SJCRH30 (cell line): ENCODE measurements around the gene QRICH2. TPM values are rescaled to one million over a fixed set of nuclear protein-coding genes. Genes with fewer than 3 reads are reported as not detected.

Experiments used
- DNase-seq, 2 experiments: peaks; one replicate each; pipeline ENCODE4 v3.0.0-alpha.2; 2015 to 2020
- H3K27ac ChIP-seq: fragments of 250-450 bp; sonication (Bioruptor Pico); 2 replicates; pipeline ENCODE4 v1.5.1; 2020; ENCODE audit warnings: mild to moderate bottlenecking, moderate library complexity
- H3K27me3 ChIP-seq: fragments of 250-450 bp; sonication (Bioruptor Pico); 2 replicates; pipeline ENCODE4 v1.5.1; 2020; ENCODE audit warnings: mild to moderate bottlenecking, moderate library complexity
- H3K36me3 ChIP-seq: fragments of 250-450 bp; sonication (Bioruptor Pico); 2 replicates; pipeline ENCODE4 v1.5.1; 2020; ENCODE audit warnings: mild to moderate bottlenecking, moderate library complexity
- H3K4me1 ChIP-seq: fragments of 250-450 bp; sonication (Bioruptor Pico); 2 replicates; pipeline ENCODE4 v1.5.1; 2020; ENCODE audit warnings: mild to moderate bottlenecking, moderate library complexity
- H3K4me3 ChIP-seq: fragments of 250-450 bp; sonication (Bioruptor Pico); 2 replicates; pipeline ENCODE4 v1.5.1; 2020; ENCODE audit warnings: mild to moderate bottlenecking, moderate library complexity
- H3K9me3 ChIP-seq: fragments of 250-450 bp; sonication (Bioruptor Pico); replicated peaks from 2 replicates; pipeline ENCODE4 v1.5.1; 2020; ENCODE audit warnings: mild to moderate bottlenecking, moderate library complexity
- total RNA-seq: library from RNA; depleted of rRNA; stranded (reverse); fragments of >200 nt; shearing (Covaris generic); gene quantifications from 2 replicates; pipeline ENCODE4 v1.2.3, GENCODE V29; 2014

The QRICH2 gene
- total RNA-seq, 1 experiment from 2014 or later = 2.7 TPM

- H3K9me3 ChIP-seq = no peaks in the 10 kb centered on the region
- DNase-seq = peak; percentile 91 to 95
- H3K4me1 ChIP-seq = peaks cover 51% of the 10 kb centered on the region
- H3K27ac ChIP-seq = peak overlapping the region; percentile 67
- H3K4me3 ChIP-seq = peak overlapping the region; percentile 21
- H3K36me3 ChIP-seq = peaks cover 3% of the 10 kb centered on the region
- H3K27me3 ChIP-seq = no peaks in the 10 kb centered on the region
These were observed 31.4 kb downstream of the QRICH2 start for GRCh38 chr17:76276461-76277299.

- DNase-seq = no peak
- Histone ChIP-seq H3K27ac (peak overlapping the region; percentile 67), H3K4me3 (peak overlapping the region; percentile 21), H3K36me3 (peaks cover 9% of the 10 kb centered on the region), H3K27me3 (no peaks in the 10 kb centered on the region), H3K4me1 (peaks cover 57% of the 10 kb centered on the region), H3K9me3 (no peaks in the 10 kb centered on the region)
These were observed 32.0 kb downstream of the QRICH2 start for GRCh38 chr17:76276069-76276431.

- H3K27ac ChIP-seq = peak overlapping the region; percentile 67
- no peaks in the 10 kb centered on the region for H3K27me3 ChIP-seq
- H3K36me3 ChIP-seq = peaks cover 15% of the 10 kb centered on the region
- no peak for DNase-seq
- no peaks in the 10 kb centered on the region for H3K9me3 ChIP-seq
- no peak overlapping the region for H3K4me3 ChIP-seq
- H3K4me1 ChIP-seq = peaks cover 63% of the 10 kb centered on the region
These were observed 32.6 kb downstream of the QRICH2 start for GRCh38 chr17:76275382-76276068.

GRCh38 chr17:76274112-76274956 is 33.7 kb downstream of the QRICH2 start:
- no peak overlapping the region for H3K27ac ChIP-seq
- no peaks in the 10 kb centered on the region for H3K27me3 ChIP-seq
- H3K36me3 ChIP-seq = peaks cover 21% of the 10 kb centered on the region
- DNase-seq = no peak
- no peak overlapping the region for H3K4me3 ChIP-seq
- H3K4me1 ChIP-seq = peaks cover 71% of the 10 kb centered on the region
- H3K9me3 ChIP-seq = no peaks in the 10 kb centered on the region

GRCh38 chr17:76273445-76274111 is 34.5 kb downstream of the QRICH2 start:
- H3K36me3 ChIP-seq = peaks cover 24% of the 10 kb centered on the region
- no peak for DNase-seq
- H3K27me3 ChIP-seq = no peaks in the 10 kb centered on the region
- no peak overlapping the region for H3K27ac ChIP-seq
- H3K9me3 ChIP-seq = no peaks in the 10 kb centered on the region
- peaks cover 73% of the 10 kb centered on the region for H3K4me1 ChIP-seq
- no peak overlapping the region for H3K4me3 ChIP-seq

GRCh38 chr17:76272541-76273444 is 35.3 kb downstream of the QRICH2 start:
- Histone ChIP-seq H3K9me3 (no peaks in the 10 kb centered on the region), H3K27me3 (no peaks in the 10 kb centered on the region), H3K4me1 (peaks cover 73% of the 10 kb centered on the region), H3K27ac (no peak overlapping the region), H3K36me3 (peaks cover 29% of the 10 kb centered on the region), H3K4me3 (no peak overlapping the region)
- no peak for DNase-seq

GRCh38 chr17:76271669-76272540 is 36.2 kb downstream of the QRICH2 start:
- Histone ChIP-seq H3K27me3 (no peaks in the 10 kb centered on the region), H3K36me3 (peaks cover 34% of the 10 kb centered on the region), H3K27ac (peak overlapping the region; percentile 61), H3K9me3 (no peaks in the 10 kb centered on the region), H3K4me1 (peaks cover 70% of the 10 kb centered on the region), H3K4me3 (no peak overlapping the region)
- DNase-seq = no peak

GRCh38 chr17:76270770-76271668 is 37.1 kb downstream of the QRICH2 start:
- no peak overlapping the region for H3K4me3 ChIP-seq
- H3K9me3 ChIP-seq = no peaks in the 10 kb centered on the region
- H3K27ac ChIP-seq = peak overlapping the region; percentile 61
- DNase-seq = peak; percentile 79 to 82
- H3K4me1 ChIP-seq = peaks cover 64% of the 10 kb centered on the region
- peaks cover 36% of the 10 kb centered on the region for H3K36me3 ChIP-seq
- H3K27me3 ChIP-seq = no peaks in the 10 kb centered on the region

GRCh38 chr17:76270127-76270592 is 37.9 kb downstream of the QRICH2 start:
- H3K9me3 ChIP-seq = no peaks in the 10 kb centered on the region
- DNase-seq = no peak
- no peak overlapping the region for H3K4me3 ChIP-seq
- H3K36me3 ChIP-seq = peaks cover 36% of the 10 kb centered on the region
- H3K27ac ChIP-seq = peak overlapping the region; percentile 34; the same call in 1 of the 2 replicates
- peaks cover 56% of the 10 kb centered on the region for H3K4me1 ChIP-seq
- H3K27me3 ChIP-seq = no peaks in the 10 kb centered on the region

GRCh38 chr17:76268991-76269981 is 38.8 kb downstream of the QRICH2 start:
- Histone ChIP-seq H3K36me3 (peaks cover 36% of the 10 kb centered on the region), H3K9me3 (no peaks in the 10 kb centered on the region), H3K4me1 (peaks cover 58% of the 10 kb centered on the region), H3K4me3 (no peak overlapping the region), H3K27me3 (no peaks in the 10 kb centered on the region), H3K27ac (peak overlapping the region; percentile 34)
- peak; percentile 82 to 89 for DNase-seq
